Measurements from ENCODE around the gene ATAD1.

The ATAD1 gene

DNA sequence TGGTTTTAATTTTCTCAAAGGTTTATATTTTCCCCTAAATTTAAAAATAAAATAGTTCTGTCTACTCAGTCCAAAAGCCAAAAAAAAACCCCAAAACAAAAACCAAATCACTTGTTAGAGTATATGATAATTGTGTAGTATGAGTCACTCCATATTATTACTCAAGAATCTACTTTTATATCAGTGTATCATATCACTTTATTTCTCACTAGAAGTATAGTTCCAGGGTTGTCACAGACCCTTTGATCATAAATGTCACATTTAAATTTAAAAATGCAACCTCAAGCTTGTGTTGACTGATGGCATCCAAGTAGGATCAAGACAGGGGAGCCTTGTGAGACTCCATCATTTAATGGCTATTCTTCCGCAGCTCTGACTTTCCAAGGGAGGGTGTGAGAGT, 97.4 kb downstream of the ATAD1 start:
- DNase-seq (ENCODE audit: extremely low read depth in 1 of 2, low read depth in 1 of 2) = no peak

DNA sequence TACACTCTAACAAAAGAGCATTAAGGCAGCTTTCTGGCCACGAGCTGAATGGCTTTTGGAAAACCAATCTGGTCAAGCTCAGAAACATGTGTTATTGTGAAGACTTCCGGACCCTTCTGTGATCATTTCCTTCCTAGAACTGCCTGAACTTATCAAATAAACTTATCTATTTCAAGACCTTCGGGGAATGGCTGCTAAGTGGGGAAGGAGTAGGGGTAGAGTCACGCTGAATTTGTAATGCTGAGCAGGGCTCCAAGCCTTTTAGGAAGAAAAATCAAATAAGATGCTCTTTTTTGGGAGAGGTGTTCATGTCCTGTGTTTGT, 101.7 kb downstream of the ATAD1 start:
- no peak for DNase-seq (ENCODE audit: extremely low read depth in 1 of 2, low read depth in 1 of 2)

DNA sequence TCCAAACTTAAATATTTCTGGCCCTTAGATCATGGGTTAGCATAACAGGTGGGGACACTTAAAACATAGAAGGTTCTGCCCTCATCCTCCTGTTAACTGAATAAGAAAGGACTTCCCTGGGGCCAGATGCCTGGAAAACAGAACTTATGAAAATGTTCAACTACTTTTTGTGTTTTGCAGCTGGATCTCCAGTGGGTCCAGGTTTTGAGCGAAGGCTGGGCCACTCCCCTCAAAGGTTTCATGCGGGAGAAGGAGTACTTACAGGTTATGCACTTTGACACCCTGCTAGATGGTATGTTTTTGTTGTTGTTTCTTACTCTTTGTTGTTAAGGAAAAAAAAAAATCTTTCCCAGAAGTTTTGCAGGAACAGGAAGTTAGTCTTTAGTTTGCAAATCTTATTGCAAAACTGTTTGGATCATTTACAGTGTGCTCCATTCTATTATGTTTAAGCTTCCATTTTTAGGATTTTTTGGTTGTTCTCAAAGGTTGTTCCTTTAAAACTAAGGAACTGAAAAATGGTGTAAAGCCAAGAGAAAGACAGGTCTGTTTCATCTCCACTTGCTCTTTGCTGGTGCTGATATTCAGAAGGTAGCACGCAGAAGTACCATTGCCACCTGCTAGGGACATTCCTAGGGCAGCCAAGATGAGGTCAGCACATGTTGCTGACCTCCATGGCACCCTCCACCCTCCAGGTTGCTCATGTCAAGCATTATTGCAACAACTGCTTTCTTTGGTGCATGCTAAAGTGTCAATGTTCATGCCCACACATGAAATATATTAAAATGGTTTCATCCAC, 102.3 kb downstream of the ATAD1 start:
- no peak for DNase-seq (ENCODE audit: extremely low read depth in 1 of 2, low read depth in 1 of 2)

DNA sequence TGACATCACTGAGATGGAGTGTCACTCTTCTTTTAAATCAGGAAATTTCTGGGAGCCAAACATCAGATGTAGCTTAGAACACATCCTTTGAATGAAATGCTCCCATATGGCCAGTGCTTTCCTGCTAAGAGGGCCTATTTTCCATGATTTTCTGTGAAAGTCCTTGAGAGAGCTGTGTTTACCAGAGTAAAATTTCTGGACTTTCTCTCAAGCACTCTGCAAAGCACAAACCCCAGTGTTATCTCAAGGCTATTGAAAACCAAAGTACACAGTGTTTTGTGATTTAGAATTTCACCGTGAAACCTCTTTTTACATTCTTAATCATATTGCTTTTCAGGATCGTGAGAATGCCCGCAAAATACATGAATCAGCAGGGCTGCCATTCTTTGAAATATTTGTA, 104.3 kb downstream of the ATAD1 start:
- no peak for DNase-seq (ENCODE audit: extremely low read depth in 1 of 2, low read depth in 1 of 2)

DNA sequence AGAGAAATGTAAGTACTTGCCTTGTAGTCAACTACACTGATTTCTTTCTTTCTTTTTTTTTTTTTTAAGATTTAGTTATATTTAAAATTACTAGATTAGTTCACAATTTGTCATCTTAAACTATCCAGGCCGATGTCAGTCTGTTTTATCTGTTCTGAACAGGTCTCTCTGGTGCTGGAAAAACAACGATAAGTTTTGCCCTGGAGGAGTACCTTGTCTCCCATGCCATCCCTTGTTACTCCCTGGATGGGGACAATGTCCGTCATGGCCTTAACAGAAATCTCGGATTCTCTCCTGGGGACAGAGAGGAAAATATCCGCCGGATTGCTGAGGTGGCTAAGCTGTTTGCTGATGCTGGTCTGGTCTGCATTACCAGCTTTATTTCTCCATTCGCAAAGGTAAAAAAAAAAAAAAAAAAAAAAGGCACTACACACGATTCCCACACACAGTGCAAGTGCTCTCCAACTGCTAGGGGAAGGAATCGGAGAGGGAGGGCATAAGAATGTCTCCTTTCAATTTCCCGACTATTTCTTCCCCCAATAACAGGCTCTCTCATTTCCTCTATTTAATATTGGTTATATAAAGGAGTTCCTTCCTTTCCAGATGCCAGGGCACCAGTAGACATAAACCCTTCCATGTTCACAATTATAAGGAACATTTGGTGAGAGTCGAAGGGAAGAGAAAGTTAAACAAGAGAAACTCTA, 105.0 kb downstream of the ATAD1 start:
- DNase-seq (ENCODE audit: extremely low read depth in 1 of 2, low read depth in 1 of 2) = no peak

DNA sequence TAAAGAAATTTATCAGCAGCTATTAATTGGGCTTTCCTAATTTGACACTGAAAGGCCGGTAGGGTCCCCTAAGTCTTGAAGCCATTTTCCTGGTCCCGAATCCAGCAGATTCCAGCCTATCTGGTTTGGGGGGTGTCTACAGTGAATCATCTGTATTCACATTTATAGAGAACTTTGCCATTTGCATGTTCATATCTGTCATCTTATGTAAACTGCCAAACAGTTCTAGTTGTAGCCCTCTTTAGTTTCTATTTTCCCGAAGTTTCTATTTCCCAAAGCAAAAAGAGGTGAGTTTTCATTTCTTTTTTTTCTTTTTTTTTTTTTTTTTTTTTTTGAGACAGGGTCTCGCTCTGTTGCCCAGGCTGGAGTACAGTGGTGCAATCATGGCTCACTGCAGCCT, 110.8 kb downstream of the ATAD1 start:
- no peak for DNase-seq (ENCODE audit: extremely low read depth in 1 of 2, low read depth in 1 of 2)

DNA sequence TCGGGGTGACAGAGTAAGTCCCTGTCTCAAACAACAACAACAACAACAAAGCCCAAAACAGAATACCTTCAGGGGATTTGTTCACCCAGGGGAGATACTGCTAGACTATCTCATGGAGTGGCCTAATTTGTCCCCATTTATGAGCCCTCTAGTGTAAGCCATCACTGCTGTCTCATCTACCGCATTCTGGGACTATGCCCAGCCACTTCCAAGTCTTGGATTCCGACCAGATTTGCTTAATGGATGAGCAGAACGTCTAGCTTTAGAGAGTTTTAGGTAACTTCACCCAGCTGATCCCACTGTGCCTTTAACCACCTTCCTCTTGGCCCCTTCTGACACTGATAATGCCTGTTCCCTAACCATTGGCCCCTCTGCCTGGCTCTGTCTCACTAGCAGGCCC, 111.3 kb downstream of the ATAD1 start:
- no peak for DNase-seq (ENCODE audit: extremely low read depth in 1 of 2, low read depth in 1 of 2)

DNA sequence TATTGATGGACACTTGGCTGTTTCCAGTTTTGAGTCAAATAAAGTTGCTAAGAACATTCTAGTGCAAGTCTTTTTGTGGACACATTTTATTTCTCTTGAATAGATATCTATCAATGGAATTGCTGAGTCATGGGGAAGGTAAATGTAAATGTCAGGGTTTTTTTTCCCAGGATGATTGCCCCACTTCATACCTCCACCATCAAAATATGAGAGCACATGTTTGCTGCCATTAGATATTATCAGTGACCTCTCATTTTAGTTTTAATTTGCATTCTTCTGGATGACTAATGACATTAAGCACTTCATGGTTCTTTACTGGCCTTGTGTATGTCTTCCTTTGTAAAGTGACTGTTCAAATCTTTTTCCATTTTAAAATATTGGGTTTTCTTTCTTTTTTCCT, 112.7 kb downstream of the ATAD1 start:
- DNase-seq (ENCODE audit: extremely low read depth in 1 of 2, low read depth in 1 of 2) = no peak

DNA sequence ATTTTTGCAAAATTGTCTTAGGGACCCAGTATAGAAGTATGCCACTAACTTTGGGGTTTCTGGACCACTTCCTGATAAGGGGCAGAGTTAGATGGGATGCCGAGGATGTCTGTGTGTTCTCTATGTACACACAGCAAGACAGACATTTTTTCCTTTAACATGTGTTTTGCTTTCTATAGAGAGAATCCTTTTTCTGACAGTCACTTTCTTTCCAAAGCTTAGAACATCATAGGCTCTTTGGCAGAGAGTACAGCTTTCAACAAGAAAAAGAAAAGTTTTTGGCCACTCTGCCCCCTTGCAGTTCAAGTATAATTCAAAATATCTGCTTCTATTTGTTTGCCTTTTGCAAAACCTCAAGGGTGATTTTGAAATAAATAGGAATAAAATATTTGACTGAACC, 114.3 kb downstream of the ATAD1 start:
- DNase-seq (ENCODE audit: extremely low read depth in 1 of 2, low read depth in 1 of 2) = no peak

DNA sequence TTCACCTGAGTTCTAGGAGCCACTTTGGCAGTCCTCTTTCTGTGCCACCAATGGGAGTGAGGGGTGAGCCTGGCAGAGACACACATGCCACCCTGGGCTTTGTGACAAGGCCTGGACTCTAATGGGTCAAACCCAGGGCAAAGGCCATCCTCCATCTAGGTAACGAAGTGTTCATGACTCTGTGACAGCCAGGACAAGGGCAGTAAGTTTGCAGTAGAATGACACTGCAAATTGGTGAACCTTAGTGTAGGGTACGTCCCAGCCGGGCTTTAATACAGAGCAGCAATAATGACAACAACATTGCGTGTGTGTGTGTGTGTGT, 115.1 kb downstream of the ATAD1 start:
- no peak for DNase-seq (ENCODE audit: extremely low read depth in 1 of 2, low read depth in 1 of 2)

DNA sequence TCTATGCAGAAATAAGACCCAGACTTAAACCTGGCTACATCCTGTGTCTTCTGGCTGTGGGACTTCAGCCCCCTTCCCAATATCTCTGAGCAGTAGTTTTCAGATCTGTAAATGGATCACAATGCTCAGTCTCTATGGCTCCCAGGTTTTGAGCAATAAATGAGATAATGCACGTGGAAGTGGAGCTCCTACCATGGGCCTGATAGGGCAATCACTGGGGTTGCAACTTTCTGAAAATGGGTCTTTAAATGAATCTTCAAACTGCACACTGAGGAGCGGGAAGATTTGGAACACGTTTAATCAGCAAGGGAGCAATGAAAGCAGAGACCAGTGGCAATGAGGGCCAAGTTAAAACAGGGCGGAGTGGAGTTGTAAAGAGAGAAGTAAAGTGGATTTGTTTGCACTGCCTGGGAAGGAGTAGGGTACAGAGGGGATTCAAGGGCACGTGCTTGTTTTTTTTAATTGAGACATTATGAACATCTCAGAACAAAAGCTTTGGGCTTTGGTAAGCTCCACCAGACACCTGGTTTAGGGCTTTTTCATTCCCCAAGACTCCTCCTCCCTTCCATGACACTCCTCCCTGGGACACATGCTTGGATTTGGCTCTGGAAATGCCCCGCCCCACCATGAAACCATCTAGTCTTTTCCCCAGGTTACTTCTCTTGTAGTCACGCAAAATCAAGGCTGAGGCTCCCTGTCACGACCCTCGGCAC, 115.6 kb downstream of the ATAD1 start:
- DNase-seq (ENCODE audit: extremely low read depth in 1 of 2, low read depth in 1 of 2) = no peak
